ENCODE measurements around the gene CCDC14.

DNA sequence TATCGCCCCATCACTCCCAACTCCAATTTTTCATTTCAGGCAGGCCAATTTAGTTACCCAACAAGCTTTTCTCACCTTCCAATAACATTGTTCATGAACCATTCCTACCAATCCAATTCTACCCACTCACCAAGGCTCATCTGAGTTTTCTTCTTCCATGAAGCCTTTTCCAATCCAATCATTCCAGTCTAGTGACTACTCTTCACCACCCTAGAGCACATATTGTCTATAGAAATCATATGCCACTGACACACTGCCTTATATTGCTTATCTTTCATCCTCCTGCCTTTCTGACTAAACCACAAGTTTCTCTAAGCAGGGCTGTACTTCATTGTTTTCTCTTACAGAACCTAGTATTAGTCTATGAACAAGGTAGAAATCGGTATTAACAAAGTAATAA, 11.4 kb downstream of the CCDC14 start:
- TF ChIP-seq POLR2AphosphoS5 (IDR thresholded peaks at IDR 0.05; ENCODE audit: borderline replicate concordance, low read depth, low read length) (no peak), EZH2 (IDR thresholded peaks at IDR 0.05) (no peak), FOXP2 (optimal IDR thresholded peaks at IDR 0.05; ENCODE audit: control extremely low read depth, extremely low read length, insufficient read depth) (no peak)
